Activated CD4-positive, alpha-beta T cell treated with anti-CD3 and anti-CD28 coated beads, Interleukin-2, Interleukin-4, amounts not matched to agents 100 ng/mL and 50 ng/mL, durations not matched to agents 16 hours and 8 hours (primary cell): ENCODE data around the gene HDGF.

ENCODE experiments used
- DNase-seq: peaks from one replicate; pipeline ENCODE4 v3.0.0-alpha.2; 2020; ENCODE audit warnings: low spot score

Gene HDGF

DNA sequence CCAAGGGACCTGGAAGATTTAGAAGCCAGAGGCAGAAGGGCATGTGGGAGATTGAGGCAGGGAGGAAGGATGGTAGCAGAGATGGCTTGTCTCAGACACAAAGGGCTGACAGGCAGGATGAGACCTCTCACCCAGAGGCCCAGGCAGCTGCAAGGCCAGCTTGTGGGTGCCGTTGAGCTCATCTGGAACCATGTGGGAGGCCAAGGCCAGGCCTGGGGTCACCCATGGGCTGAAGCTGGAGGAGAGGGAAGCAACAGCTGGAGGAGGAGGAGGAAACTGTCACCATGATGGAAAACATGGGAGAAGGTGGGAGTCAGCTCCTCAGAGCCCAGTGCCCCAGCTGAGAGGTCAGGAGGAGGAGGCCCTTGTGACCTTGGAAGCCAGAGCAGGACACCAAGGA, 52.5 kb downstream of the HDGF start:
- DNase-seq: no peak

DNA sequence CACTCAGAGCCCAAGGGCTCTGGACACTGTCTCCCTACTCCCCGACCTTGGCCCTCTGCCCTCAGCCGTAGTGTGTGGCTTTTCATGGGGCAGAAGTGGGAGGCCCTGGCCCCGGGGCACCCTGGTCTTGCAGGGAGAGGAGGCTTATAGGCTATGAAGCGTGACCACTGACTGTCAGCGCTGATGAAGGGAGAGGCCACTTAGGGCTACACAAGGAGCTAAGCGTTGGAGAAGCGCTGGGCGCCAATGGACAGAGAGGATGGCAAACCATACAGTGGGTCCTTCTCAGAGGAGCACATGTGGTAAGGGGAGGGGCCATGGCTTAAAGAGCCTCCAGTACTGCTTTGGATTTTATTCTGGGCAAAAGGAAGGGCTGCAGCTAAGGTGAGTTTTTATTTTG, 54.0 kb downstream of the HDGF start:
- no peak for DNase-seq

DNA sequence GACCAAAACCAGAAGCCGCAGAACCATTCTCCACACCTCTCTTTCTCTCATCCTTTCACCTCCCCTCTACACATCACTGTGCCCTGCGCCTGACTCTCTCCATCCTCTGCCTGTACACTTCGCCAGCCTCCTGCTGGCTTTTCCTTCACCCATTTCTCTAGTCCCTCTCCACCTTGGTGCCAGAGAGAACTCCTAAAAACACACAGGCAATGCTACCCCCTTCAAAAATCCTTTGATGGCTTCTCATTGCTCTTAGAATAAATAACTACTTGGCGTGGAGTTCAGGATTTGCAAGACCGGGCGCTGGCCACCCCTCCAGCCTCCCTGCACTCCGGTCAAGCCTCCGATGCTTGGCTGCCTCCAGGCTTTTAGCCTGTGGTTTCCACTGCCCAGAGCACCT, 54.7 kb downstream of the HDGF start:
- DNase-seq: no peak

- DNase-seq: no peak
These were observed 56.8 kb downstream of the HDGF start for GRCh38 chr1:156694690-156694962.

DNA sequence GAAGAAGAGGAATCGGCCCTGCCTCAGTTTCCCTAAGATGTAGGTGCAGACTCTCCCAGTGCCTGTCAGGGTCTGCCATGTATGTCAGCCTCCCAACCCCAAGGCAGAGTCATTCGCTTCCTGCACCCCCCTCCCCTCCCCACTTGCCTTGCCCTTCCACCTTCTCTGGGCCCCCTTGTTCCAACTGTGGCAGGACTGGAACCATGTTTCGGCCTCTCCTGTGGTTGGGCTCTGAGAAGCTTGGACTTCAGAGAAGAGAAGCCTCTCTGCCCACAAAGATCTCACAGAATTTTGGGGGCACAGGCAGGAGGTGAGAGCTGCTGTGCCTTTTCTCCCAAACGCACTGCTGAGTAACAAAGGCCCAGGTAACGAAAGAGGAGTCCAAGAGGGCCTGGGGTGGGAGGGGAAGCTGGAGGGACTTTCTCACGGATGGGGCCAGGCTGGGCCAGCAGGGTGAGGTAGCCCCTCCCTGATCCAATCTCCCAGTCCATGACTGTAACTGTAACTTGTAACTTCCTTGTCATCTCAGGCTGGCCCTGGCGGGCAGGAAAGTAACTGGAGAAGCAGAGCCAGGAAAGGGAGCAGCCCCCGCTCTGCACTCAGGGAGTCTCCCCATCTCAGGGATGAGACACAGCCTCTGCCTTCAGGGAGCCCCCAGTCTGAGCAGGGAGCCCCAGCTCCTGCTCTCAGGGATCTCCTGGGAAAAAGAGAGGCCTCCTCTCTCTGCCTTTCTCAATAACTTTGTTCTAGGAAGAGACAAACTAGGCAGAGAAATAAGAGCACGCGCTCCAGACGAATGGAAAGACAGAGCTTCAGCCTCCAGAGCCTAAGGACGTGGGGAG, 57.4 kb downstream of the HDGF start:
- DNase-seq: no peak

GRCh38 chr1:156692925-156693847, 58.3 kb downstream of the HDGF start:
- DNase-seq: no peak

GRCh38 chr1:156692441-156692924, 59.0 kb downstream of the HDGF start:
- no peak for DNase-seq
